GM19397 (cell line): ENCODE results near the gene CATSPER3.

Experiments
- ATAC-seq: cut with Tn5 transposase; IDR thresholded peaks from one replicate; pipeline ENCODE4 v1.9.1; 2021; ENCODE audit warnings: mild to moderate bottlenecking, moderate library complexity; ENCODE audit not compliant: unreplicated experiment

CATSPER3 gene

DNA sequence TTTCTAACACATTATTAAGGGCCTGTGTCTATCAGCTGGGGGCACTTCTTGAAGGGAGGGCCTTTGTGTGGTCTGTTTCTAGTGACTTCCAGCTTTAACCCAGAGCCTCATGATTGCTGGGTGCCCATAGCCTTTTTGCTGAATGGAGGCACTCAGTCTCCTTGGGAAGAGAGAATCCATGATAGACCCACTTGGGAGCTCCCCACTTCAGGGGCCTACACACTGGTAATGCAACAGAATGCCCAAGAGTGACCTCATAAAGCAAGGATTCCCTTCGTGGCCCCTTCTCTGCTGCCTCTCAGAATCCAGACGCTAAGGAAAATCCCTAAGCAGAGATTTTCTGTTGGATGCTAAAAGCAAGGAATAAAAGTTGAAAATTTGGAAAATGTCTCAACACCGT lies at the start of gene CATSPER3:
Gene CATSPER3 (plus strand): TSS at position 301 of the 400 bp plus-strand sequence. CDS start 85 bp downstream, at position 386.
- ATAC-seq = no peak

- no peak for ATAC-seq
These were observed 48.8 kb upstream of the CATSPER3 start for GRCh38 chr5:134918861-134919260.

DNA sequence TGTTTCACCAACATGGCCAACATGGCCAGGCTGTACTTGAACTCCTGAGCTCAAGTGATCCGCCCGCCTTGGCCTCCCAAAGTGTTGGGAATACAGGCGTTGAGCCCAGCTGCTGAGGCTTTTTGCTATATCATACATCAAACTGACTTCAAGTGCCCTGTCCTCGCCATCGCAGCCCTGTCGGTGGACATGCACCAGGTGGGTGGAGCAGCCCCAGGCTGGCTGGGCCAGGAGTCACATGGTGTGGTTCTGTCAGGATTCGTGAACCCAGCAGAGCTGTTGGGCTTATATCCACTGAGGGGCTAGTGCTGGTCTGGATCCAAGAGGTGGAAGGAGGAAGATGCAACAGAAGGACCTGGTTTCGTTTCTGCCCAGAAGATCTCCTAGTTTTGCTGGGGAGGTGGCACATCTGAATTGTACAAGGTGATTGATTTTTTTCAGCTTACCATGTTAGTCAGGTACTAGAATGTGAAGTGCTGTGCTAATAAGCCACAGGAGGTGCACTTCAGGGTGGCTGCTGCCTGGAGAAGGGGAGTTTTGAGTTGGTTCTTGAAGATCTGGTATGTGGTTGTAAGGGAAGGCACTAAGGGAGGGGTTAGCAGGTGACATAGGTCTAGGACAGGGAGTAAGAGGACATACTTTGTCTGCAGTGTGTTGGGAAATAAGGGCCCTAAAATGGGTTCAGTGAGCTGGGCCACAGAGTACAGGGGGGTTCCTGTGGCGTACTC lies 46.7 kb upstream of the CATSPER3 start:
- no peak for ATAC-seq

DNA sequence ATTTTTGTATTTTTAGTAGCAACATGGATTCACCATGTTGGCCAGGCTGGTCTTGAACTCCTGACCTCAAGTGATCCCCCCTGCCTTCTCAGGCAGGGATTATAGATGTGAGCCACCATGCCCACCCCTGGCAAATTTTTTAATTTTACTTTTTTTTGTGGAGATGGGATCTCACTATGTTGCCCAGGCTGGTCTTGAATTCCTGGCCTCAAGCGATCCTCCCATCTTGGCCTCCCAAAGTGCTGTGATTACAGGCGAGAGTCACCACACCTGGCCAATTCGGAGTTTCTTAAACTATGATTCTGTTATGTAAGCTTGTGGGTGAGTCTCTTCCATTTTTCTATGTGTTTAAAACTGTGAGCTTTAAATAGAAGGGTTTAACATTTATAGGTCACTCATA lies 35.2 kb upstream of the CATSPER3 start:
- no peak for ATAC-seq

- ATAC-seq = no peak
These were observed 33.5 kb upstream of the CATSPER3 start for GRCh38 chr5:134934202-134934601.

GRCh38 chr5:134935711-134936602 lies 31.8 kb upstream of the CATSPER3 start:
- no peak for ATAC-seq

- no peak for ATAC-seq
These were observed 30.2 kb upstream of the CATSPER3 start for GRCh38 chr5:134937526-134937925.

DNA sequence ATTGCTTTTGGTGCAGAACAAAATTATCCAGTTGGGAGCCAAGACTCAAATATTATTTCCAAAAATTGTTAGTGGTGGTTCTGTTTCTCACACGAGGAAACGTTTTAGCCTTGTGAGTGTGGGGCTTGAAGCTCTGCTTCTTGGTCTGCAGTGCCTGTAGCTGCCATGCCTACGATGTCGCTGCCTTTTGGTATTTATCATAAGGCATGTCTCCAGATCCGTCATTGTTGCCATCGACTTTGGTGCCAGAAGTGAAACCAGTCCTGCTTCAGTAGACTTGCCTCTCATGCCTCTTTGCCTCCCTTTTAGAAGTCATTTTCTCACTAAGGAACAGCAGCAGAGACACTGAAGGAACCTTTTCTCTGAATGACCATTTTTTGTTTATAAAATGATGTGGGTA lies 29.7 kb upstream of the CATSPER3 start:
- no peak for ATAC-seq

DNA sequence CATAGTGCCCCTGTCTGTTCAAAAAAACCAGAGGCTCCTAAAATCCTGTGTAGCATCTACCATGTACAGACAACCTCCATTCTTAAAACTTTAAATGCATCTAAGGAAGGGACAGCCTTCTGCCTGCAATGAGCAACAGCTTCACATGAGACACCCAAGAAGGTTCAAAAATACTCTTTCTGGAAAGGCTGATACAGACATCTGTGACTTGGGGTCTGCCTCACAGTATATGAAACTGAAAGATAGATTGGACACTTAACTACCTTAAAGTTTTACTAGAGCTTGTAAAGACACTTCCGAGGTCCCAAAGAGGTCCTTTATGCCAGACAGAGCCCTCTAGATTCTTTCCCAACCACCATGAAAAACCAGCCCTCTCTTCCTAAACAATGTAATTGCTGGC lies 28.2 kb upstream of the CATSPER3 start:
- no peak for ATAC-seq

DNA sequence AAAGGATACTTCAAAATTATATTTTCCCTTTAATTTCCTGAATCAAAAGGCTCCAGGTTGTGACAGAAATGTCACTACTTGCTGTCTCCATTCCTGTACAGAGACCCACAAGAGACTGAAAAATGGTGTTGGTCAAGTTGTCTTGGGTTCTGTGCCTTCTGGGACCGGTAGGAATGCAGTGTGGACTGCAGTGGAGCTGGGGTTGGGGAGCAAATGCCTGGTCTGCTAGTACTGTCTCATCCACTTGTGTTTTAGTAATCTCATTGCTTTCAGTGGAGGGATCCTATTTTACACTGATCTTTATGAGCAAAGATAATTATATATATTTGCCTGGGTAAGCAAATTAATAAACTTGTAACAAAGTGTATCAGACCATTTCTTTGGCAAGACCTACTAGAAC lies 24.2 kb upstream of the CATSPER3 start:
- ATAC-seq = no peak

DNA sequence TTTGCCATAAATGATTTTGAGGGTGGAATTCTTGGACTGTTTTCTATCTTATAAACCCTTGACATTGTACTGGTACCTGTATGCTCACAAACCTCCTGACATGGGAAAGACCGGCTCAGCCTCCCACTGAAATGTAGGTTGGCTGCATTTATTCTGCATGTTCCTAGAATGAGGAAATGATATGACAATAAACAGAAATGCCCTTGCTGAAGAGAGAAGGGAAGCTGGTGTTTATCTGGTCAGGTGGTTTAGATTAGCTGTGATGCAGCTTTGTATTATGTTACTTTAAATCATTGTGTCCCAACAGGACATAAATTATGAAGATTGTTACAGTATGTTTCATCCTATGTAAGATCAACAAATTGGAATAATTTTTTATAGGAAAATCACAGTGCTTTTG lies 23.1 kb upstream of the CATSPER3 start:
- no peak for ATAC-seq

- no peak for ATAC-seq
These were observed 22.7 kb upstream of the CATSPER3 start for GRCh38 chr5:134945041-134945440.

- no peak for ATAC-seq
These were observed 18.8 kb upstream of the CATSPER3 start for GRCh38 chr5:134948911-134949310.

- ATAC-seq = no peak
These were observed 18.4 kb upstream of the CATSPER3 start for GRCh38 chr5:134949316-134949715.

GRCh38 chr5:134957920-134958608 lies 9.6 kb upstream of the CATSPER3 start:
- no peak for ATAC-seq

- no peak for ATAC-seq
These were observed 9.0 kb upstream of the CATSPER3 start for GRCh38 chr5:134958755-134959154.

GRCh38 chr5:134963098-134963497 lies 4.6 kb upstream of the CATSPER3 start:
- ATAC-seq = no peak

GRCh38 chr5:134964359-134965270 lies 3.1 kb upstream of the CATSPER3 start:
- no peak for ATAC-seq

DNA sequence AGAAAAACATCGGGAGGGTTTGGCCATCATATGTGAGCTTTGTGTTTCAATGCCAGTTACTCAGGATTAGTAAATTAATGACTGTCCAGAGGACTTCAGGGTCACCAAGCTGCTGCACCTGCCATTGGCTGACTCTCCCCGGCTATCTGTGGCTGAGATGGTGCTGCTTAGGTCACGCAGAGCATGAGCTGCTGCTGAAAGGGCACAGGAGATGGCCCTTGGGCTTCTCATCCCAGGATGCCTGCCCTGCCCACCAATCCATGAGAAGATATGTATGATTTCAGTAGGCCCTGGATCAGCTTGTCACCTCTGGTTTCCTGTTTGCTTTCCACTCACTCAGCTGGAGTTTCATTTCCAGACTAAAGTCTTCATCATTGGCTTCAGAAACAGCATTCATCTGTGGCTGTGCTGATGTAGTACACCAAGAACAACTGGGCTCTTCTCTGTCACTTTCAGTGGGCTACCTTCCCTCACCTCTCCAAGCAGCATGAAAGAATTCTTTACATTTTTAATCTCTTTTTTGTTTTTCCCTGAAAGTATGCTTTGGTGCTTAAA lies 2.4 kb upstream of the CATSPER3 start:
- ATAC-seq = no peak

GRCh38 chr5:134968055-134968454 lies 348 bp downstream of the CATSPER3 start:
- no peak for ATAC-seq
